Spleen (tissue), 7 donors: ENCODE measurements around the gene MICU1.

Source experiments
- CTCF ChIP-seq, 11 experiments: fragments of 200-600 bp in 7 of 11; fragments of 450-650 bp in 4 of 11; sonication (generic) in 4 of 11; IDR thresholded peaks in 8 of 11; conservative IDR thresholded peaks in 3 of 11; 1 replicate in 7 of 11; 2 replicates in 4 of 11; pipeline versions ENCODE4 v1.4.0 to v1.8.0; 2016 to 2021; ENCODE audit warnings: antibody characterized with exemption in 11 of 11, inconsistent platforms in 4 of 11, mild to moderate bottlenecking in 1 of 11
- POLR2AphosphoS5 ChIP-seq, 3 donors: sonication (generic); formaldehyde crosslinking; IDR thresholded peaks; one replicate each; pipeline ENCODE4 v1.5.1; 2017; ENCODE audit warnings: antibody characterized with exemption in 3 of 3
- donor health status: DM: no; HTN: no; CAD: no; lungs with moderate emphysema.
- donor health status: DM: no; HTN: no; CAD: no.
- donor health status: DM: no; HTN: no; CAD: no.

GRCh38 chr10:72622271-72622670 is 3.6 kb downstream of the MICU1 start:
- TF ChIP-seq POLR2AphosphoS5 (IDR thresholded peaks at IDR 0.05) (no peak), CTCF (IDR thresholded peaks at IDR 0.05 in 8 of 11, conservative IDR thresholded peaks at IDR 0.05 in 3 of 11) (no peak)
